Suprapubic skin (tissue), 4 donors: Measurements from ENCODE around the gene ANKRD44. TPM values are rescaled to one million over a fixed set of nuclear protein-coding genes. Genes with fewer than 3 reads are reported as not detected.

Experiments
- DNase-seq, 2 donors: peaks; one replicate each; pipeline ENCODE4 v3.0.0-alpha.2; 2019; ENCODE audit warnings: low spot score in 2 of 2
- H3K27ac ChIP-seq: fragments of 200-600 bp; sonication (generic); one replicate; pipeline ENCODE4 v1.5.1; 2019
- H3K27me3 ChIP-seq: fragments of 200-600 bp; sonication (generic); one replicate; pipeline ENCODE4 v1.5.1; 2019
- H3K36me3 ChIP-seq: fragments of 200-600 bp; sonication (generic); one replicate; pipeline ENCODE4 v1.5.1; 2019
- H3K4me1 ChIP-seq: fragments of 200-600 bp; sonication (generic); one replicate; pipeline ENCODE4 v1.5.1; 2019
- H3K4me3 ChIP-seq: fragments of 200-600 bp; sonication (generic); one replicate; pipeline ENCODE4 v1.5.1; 2019; ENCODE audit warnings: mild to moderate bottlenecking
- H3K9me3 ChIP-seq: fragments of 200-600 bp; sonication (generic); one replicate; pipeline ENCODE4 v1.5.1; 2019
- CTCF ChIP-seq, 2 donors: fragments of 200-600 bp in 1 of 2; fragments of 450-650 bp in 1 of 2; sonication (generic) in 1 of 2; IDR thresholded peaks; one replicate each; pipeline ENCODE4 v1.5.1; 2016 to 2019; ENCODE audit warnings: antibody characterized with exemption in 2 of 2, mild to moderate bottlenecking in 1 of 2, moderate library complexity in 1 of 2
- EP300 ChIP-seq: sonication (generic); formaldehyde crosslinking; IDR thresholded peaks from one replicate; pipeline ENCODE4 v1.6.1; 2017; ENCODE audit warnings: antibody characterized with exemption
- POLR2A ChIP-seq, 2 donors: fragments of 450-650 bp; IDR thresholded peaks; one replicate each; pipeline ENCODE4 v1.6.1; 2017; ENCODE audit warnings: antibody characterized with exemption in 2 of 2, mild to moderate bottlenecking in 2 of 2, moderate library complexity in 2 of 2
- POLR2AphosphoS5 ChIP-seq, 3 donors: sonication (generic); formaldehyde crosslinking; IDR thresholded peaks; one replicate each; pipeline ENCODE4 v1.6.1; 2017; ENCODE audit warnings: antibody characterized with exemption in 3 of 3
- WGBS: methylation state at CpG from one replicate; pipeline ENCODE4 v1.1.5; 2018; 5-methylcytosine and 5-hydroxymethylcytosine counted together
- total RNA-seq, 4 donors: library from RNA; depleted of rRNA; stranded (reverse); fragments of >200 nt; gene quantifications; one replicate each; pipeline ENCODE4 v1.1.0, GENCODE V29; 2016

ANKRD44 gene
- total RNA-seq, 4 donors from 2014 or later: 6.3 to 34.4 (median 17.8) TPM

GRCh38 chr2:197327472-197328098, 17.0 kb upstream of the ANKRD44 start:
- DNase-seq: no peak
- Histone ChIP-seq H3K27me3 (no peaks in the 10 kb centered on the region), H3K4me1 (no peaks in the 10 kb centered on the region), H3K36me3 (no peaks in the 10 kb centered on the region), H3K9me3 (no peaks in the 10 kb centered on the region), H3K27ac (no peak overlapping the region), H3K4me3 (no peak overlapping the region)
- 40% methylated on average over 1 of the region's 1 CpG for WGBS
- TF ChIP-seq POLR2AphosphoS5 (IDR thresholded peaks at IDR 0.05) (no peak), CTCF (IDR thresholded peaks at IDR 0.05) (no peak), EP300 (no peak), POLR2A (IDR thresholded peaks at IDR 0.05) (no peak)

- DNase-seq: no peak
- Histone ChIP-seq H3K9me3 (no peaks in the 10 kb centered on the region), H3K27me3 (no peaks in the 10 kb centered on the region), H3K4me1 (no peaks in the 10 kb centered on the region), H3K4me3 (no peak overlapping the region), H3K27ac (no peak overlapping the region), H3K36me3 (no peaks in the 10 kb centered on the region)
- 85% methylated on average over 3 of the region's 3 CpGs for WGBS
- TF ChIP-seq EP300 (no peak), CTCF (IDR thresholded peaks at IDR 0.05) (no peak), POLR2A (IDR thresholded peaks at IDR 0.05) (no peak), POLR2AphosphoS5 (IDR thresholded peaks at IDR 0.05) (no peak)
Measured at GRCh38 chr2:197327073-197327471, 16.5 kb upstream of the ANKRD44 start.

- Histone ChIP-seq H3K27me3 (no peaks in the 10 kb centered on the region), H3K4me1 (no peaks in the 10 kb centered on the region), H3K36me3 (no peaks in the 10 kb centered on the region), H3K9me3 (no peaks in the 10 kb centered on the region), H3K4me3 (no peak overlapping the region), H3K27ac (no peak overlapping the region)
- no peak for TF ChIP-seq EP300
- TF ChIP-seq POLR2AphosphoS5 (IDR thresholded peaks at IDR 0.05): no peak
- TF ChIP-seq POLR2A (IDR thresholded peaks at IDR 0.05): no peak
- no peak for TF ChIP-seq CTCF (IDR thresholded peaks at IDR 0.05)
- DNase-seq: no peak
Measured at GRCh38 chr2:197324801-197325200, 14.2 kb upstream of the ANKRD44 start.

GRCh38 chr2:197322724-197323720, 12.4 kb upstream of the ANKRD44 start:
- Histone ChIP-seq H3K9me3 (no peaks in the 10 kb centered on the region), H3K27me3 (no peaks in the 10 kb centered on the region), H3K27ac (no peak overlapping the region), H3K4me1 (no peaks in the 10 kb centered on the region), H3K4me3 (no peak overlapping the region), H3K36me3 (no peaks in the 10 kb centered on the region)
- 72% methylated on average over 11 of the region's 11 CpGs for WGBS
- DNase-seq: no peak
- TF ChIP-seq POLR2A (IDR thresholded peaks at IDR 0.05) (no peak), CTCF (IDR thresholded peaks at IDR 0.05) (no peak), POLR2AphosphoS5 (IDR thresholded peaks at IDR 0.05) (no peak)

GRCh38 chr2:197322143-197322542, 11.6 kb upstream of the ANKRD44 start:
- no peak for TF ChIP-seq CTCF (IDR thresholded peaks at IDR 0.05)
- TF ChIP-seq EP300: no peak
- TF ChIP-seq POLR2A (IDR thresholded peaks at IDR 0.05): no peak
- TF ChIP-seq POLR2AphosphoS5 (IDR thresholded peaks at IDR 0.05): no peak
- 94% methylated on average over 2 of the region's 2 CpGs for WGBS
- Histone ChIP-seq H3K4me1 (no peaks in the 10 kb centered on the region), H3K27me3 (no peaks in the 10 kb centered on the region), H3K9me3 (no peaks in the 10 kb centered on the region), H3K4me3 (no peak overlapping the region), H3K36me3 (no peaks in the 10 kb centered on the region), H3K27ac (no peak overlapping the region)
- no peak for DNase-seq
